Tibial nerve (tissue), 4 donors: ENCODE results near the gene KRTAP9-7. TPM values are rescaled to one million over a fixed set of nuclear protein-coding genes. Genes with fewer than 3 reads are reported as not detected.

Source experiments
- DNase-seq, 2 donors: peaks; one replicate each; pipeline ENCODE4 v3.0.0-alpha.2; 2019; ENCODE audit warnings: low spot score in 2 of 2
- H3K27ac ChIP-seq, 4 donors: fragments of 200-600 bp; sonication (generic) in 3 of 4; one replicate each; pipeline ENCODE4 v1.5.1; 2017 to 2019; ENCODE audit warnings: mild to moderate bottlenecking in 1 of 4
- H3K27me3 ChIP-seq, 2 donors: fragments of 200-600 bp; sonication (generic) in 1 of 2; one replicate each; pipeline versions ENCODE4 v1.5.1 to v1.6.0; 2017 to 2019
- H3K36me3 ChIP-seq, 3 donors: fragments of 200-600 bp; sonication (generic); one replicate each; pipeline ENCODE4 v1.5.1; 2018 to 2019
- H3K4me1 ChIP-seq, 4 donors: fragments of 200-600 bp; sonication (generic) in 3 of 4; one replicate each; pipeline ENCODE4 v1.5.1; 2017 to 2019
- H3K4me3 ChIP-seq, 4 donors: fragments of 200-600 bp; sonication (generic) in 3 of 4; one replicate each; pipeline ENCODE4 v1.5.1; 2017 to 2019; ENCODE audit warnings: mild to moderate bottlenecking in 1 of 4, moderate library complexity in 1 of 4
- H3K9me3 ChIP-seq, 4 donors: fragments of 200-600 bp; sonication (generic) in 3 of 4; one replicate each; pipeline ENCODE4 v1.5.1; 2017 to 2019
- CTCF ChIP-seq, 5 experiments: fragments of 200-600 bp in 3 of 5; fragments of 450-650 bp in 2 of 5; sonication (generic) in 3 of 5; IDR thresholded peaks; one replicate each; pipeline ENCODE4 v1.5.1; 2016 to 2019; ENCODE audit warnings: antibody characterized with exemption in 5 of 5, mild to moderate bottlenecking in 3 of 5, moderate library complexity in 2 of 5
- EP300 ChIP-seq, 2 donors: sonication (generic); formaldehyde crosslinking; IDR thresholded peaks; one replicate each; pipeline ENCODE4 v1.6.1; 2017; ENCODE audit warnings: antibody characterized with exemption in 2 of 2, mild to moderate bottlenecking in 1 of 2
- POLR2A ChIP-seq, 2 donors: fragments of 450-650 bp; IDR thresholded peaks; one replicate each; pipeline ENCODE4 v1.6.1; 2017; ENCODE audit warnings: antibody characterized with exemption in 2 of 2, mild to moderate bottlenecking in 2 of 2, moderate library complexity in 2 of 2
- WGBS, 2 donors: methylation state at CpG; one replicate each; pipeline ENCODE4 v1.1.5; 2018; 5-methylcytosine and 5-hydroxymethylcytosine counted together
- total RNA-seq, 4 donors: library from RNA; depleted of rRNA; stranded (reverse); fragments of >200 nt; gene quantifications; one replicate each; pipeline ENCODE4 v1.1.0, GENCODE V29; 2016

The KRTAP9-7 gene
- total RNA-seq, 4 donors from 2014 or later: not detected

- no peaks in the 10 kb centered on the region for H3K36me3 ChIP-seq
- H3K4me3 ChIP-seq: no peak overlapping the region
- H3K4me1 ChIP-seq: peaks cover 0 to 7% (median 0%) of the 10 kb centered on the region in 4 donors
- WGBS, 2 donors: 53 to 78% methylated on average over 1 of the region's 1 CpG
- no peak overlapping the region for H3K27ac ChIP-seq
- TF ChIP-seq CTCF (IDR thresholded peaks at IDR 0.05) (no peak), POLR2A (IDR thresholded peaks at IDR 0.05) (no peak), EP300 (IDR thresholded peaks at IDR 0.05) (no peak)
- DNase-seq: no peak
- H3K27me3 ChIP-seq: no peaks in the 10 kb centered on the region
- no peaks in the 10 kb centered on the region for H3K9me3 ChIP-seq
Observed at GRCh38 chr17:41311111-41311510, 35.6 kb downstream of the KRTAP9-7 start.

DNA sequence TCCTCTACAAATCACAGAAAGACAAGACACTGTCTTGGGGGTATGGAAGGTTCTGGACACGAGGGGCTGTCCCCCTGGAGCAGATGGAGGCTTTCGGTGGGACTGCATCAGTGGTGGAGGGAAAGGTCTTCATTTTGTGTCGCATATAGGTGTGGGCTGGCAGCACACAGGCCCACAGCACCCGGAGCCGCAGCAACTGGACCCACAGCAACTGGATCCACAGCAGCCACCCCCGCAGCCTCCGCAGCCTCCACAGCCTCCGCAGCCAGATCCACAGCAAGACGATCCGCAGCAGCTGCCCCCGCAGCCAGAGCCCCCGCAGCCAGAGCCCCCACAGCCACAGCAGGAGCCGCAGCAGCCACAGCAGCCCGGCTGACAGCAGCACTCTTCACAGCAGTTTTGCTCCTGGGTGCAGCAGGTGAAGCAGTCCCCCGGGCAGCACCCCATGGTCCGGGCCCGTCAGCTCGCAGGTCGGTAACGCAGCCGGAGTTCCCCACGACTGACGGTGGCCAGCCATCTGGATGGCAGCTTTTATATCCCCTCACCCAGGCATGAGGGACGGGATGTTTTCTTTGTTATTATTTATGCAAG is 39.8 kb downstream of the KRTAP9-7 start, which contains the start of gene KRTAP17-1:
Gene KRTAP17-1 (minus strand): TSS at position 507 of the 591 bp plus-strand sequence. CDS start 60 bp downstream, at position 447.
- Histone ChIP-seq H3K27me3 (no peaks in the 10 kb centered on the region), H3K4me1 (no peaks in the 10 kb centered on the region), H3K9me3 (peaks cover 0 to 12% (median 0%) of the 10 kb centered on the region in 4 donors), H3K36me3 (no peaks in the 10 kb centered on the region), H3K4me3 (no peak within 1 kb of the TSS), H3K27ac (no peak within 1 kb of the TSS)
- TF ChIP-seq EP300 (IDR thresholded peaks at IDR 0.05) (no peak), POLR2A (IDR thresholded peaks at IDR 0.05) (no peak), CTCF (IDR thresholded peaks at IDR 0.05) (no peak)
- DNase-seq: no peak
- WGBS, 2 donors: 82 to 85% methylated on average over 20 to 21 of the region's 24 CpGs

DNA sequence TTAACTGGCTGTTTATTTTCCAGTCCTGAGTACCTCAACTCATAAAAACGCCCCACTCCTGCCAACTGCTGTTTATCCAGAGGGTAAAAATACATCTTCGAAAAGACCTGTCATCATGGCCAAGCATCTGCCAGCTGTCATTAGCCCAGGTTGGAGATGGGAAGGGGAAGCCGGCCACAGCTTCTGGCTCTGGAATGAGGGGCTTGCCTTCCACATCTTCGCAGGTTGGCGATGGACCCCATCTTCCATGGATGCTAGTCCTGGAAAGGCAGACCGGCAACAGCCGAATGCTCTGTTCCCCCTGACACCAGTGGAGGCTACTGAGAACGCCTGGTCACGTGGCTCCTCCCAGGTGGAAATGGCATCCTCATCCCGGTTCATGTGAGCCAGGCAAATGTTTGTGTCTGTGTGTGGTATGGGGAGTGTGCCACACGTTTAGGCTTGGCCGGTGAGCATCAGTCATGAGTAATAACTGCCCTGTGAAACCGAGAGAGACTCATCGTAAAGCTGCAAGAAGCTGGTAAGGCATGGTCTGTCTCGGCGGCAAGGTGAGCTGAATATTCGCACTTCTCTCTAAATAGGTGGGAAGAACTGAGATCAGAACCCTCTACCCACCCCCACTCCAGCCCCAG is 40.4 kb downstream of the KRTAP9-7 start:
- no peak overlapping the region for H3K27ac ChIP-seq

GRCh38 chr17:41318231-41318630 is 42.7 kb downstream of the KRTAP9-7 start:
- H3K27me3 ChIP-seq: no peaks in the 10 kb centered on the region
- DNase-seq: no peak
- TF ChIP-seq CTCF (IDR thresholded peaks at IDR 0.05) (no peak), POLR2A (IDR thresholded peaks at IDR 0.05) (no peak), EP300 (IDR thresholded peaks at IDR 0.05) (no peak)
- peaks cover 0 to 15% (median 0%) of the 10 kb centered on the region in 4 donors for H3K9me3 ChIP-seq
- WGBS, 2 donors: 37 to 88% methylated on average over 2 of the region's 2 CpGs
- no peaks in the 10 kb centered on the region for H3K36me3 ChIP-seq
- H3K4me3 ChIP-seq: no peak overlapping the region
- H3K4me1 ChIP-seq: peaks cover 0 to 6% (median 0%) of the 10 kb centered on the region in 4 donors
- no peak overlapping the region for H3K27ac ChIP-seq

More for the DNA sequence above, 40.4 kb downstream of the KRTAP9-7 start:
- no peak for TF ChIP-seq POLR2A (IDR thresholded peaks at IDR 0.05)
- no peak for TF ChIP-seq EP300 (IDR thresholded peaks at IDR 0.05)
- TF ChIP-seq CTCF (IDR thresholded peaks at IDR 0.05): no peak
- no peak for DNase-seq
- no peak overlapping the region for H3K4me3 ChIP-seq
- H3K4me1 ChIP-seq: no peaks in the 10 kb centered on the region
- H3K27me3 ChIP-seq: no peaks in the 10 kb centered on the region
- H3K9me3 ChIP-seq: peaks cover 0 to 15% (median 0%) of the 10 kb centered on the region in 4 donors
- 79 to 84% methylated on average over 17 of the region's 17 CpGs for WGBS, 2 donors
- no peaks in the 10 kb centered on the region for H3K36me3 ChIP-seq
